Caco-2 (cell line): Measurements from ENCODE around the gene TAPBPL. TPM values are rescaled to one million over a fixed set of nuclear protein-coding genes. Genes with fewer than 3 reads are reported as not detected.

Experiments used
- BruUV-seq: library from RNA; stranded (reverse); fragments of 400-500 nt; replicated peaks from 2 replicates; lab custom pipeline; 2021; lab: Mats Ljungman, UMichigan
- CTCF ChIA-PET: fragments of 300-600 bp; sonication (Branson Sonifier 250); formaldehyde crosslinking; loops from one replicate; lab custom pipeline; 2022; ENCODE audit warnings: antibody characterized with exemption; lab: Charles Lee
- POLR2A ChIA-PET: fragments of 300-600 bp; sonication (Branson Sonifier 250); formaldehyde crosslinking; loops from one replicate; lab custom pipeline; 2022; ENCODE audit warnings: antibody characterized with exemption; lab: Charles Lee
- DNase-seq, 2 experiments: peaks; one replicate each; pipeline versions ENCODE4 v3.0.0 to v3.0.0-alpha.2; 2020 to 2022
- H3K27me3 ChIP-seq: replicated peaks from 2 replicates; pipeline ENCODE4 v1.6.0; 2011; ENCODE audit warnings: low read length; ENCODE audit not compliant: control insufficient read depth, insufficient read depth
- H3K36me3 ChIP-seq: 2 replicates; pipeline ENCODE4 v1.5.1; 2011; ENCODE audit warnings: low read length; ENCODE audit not compliant: control insufficient read depth, insufficient read depth
- H3K4me1 ChIP-seq: fragments of 250-450 bp; sonication (Bioruptor Pico); 2 replicates; pipeline ENCODE4 v1.5.1; 2020; ENCODE audit warnings: mild to moderate bottlenecking
- H3K4me3 ChIP-seq: 2 replicates; pipeline ENCODE4 v1.5.1; 2011; ENCODE audit warnings: low read depth, mild to moderate bottlenecking, control low read depth, low read length
- H3K9me3 ChIP-seq: fragments of 250-450 bp; sonication (Bioruptor Pico); 2 replicates; pipeline ENCODE4 v1.5.1; 2020; ENCODE audit warnings: mild to moderate bottlenecking, moderate library complexity
- H3K27ac Mint-ChIP-seq: one replicate; pipeline ENCODE4 v1.8.0; 2022; ENCODE audit warnings: mixed read lengths; ENCODE audit not compliant: unreplicated experiment
- H3K27me3 Mint-ChIP-seq: one replicate; pipeline ENCODE4 v1.8.0; 2022; ENCODE audit warnings: mixed read lengths; ENCODE audit not compliant: insufficient read depth, unreplicated experiment
- H3K36me3 Mint-ChIP-seq: one replicate; pipeline ENCODE4 v1.8.0; 2022; ENCODE audit warnings: mild to moderate bottlenecking, mixed read lengths; ENCODE audit not compliant: insufficient read depth, unreplicated experiment
- H3K4me1 Mint-ChIP-seq: one replicate; pipeline ENCODE4 v1.8.0; 2022; ENCODE audit warnings: low read depth, mixed read lengths; ENCODE audit not compliant: unreplicated experiment
- H3K4me3 Mint-ChIP-seq: one replicate; pipeline ENCODE4 v1.8.0; 2022; ENCODE audit warnings: mild to moderate bottlenecking, moderate library complexity, mixed read lengths; ENCODE audit not compliant: unreplicated experiment
- H3K9me3 Mint-ChIP-seq: one replicate; pipeline ENCODE4 v1.8.0; 2022; ENCODE audit warnings: mixed read lengths; ENCODE audit not compliant: unreplicated experiment
- intact Hi-C: fragments of 100-400 bp; cut with micrococcal nuclease; formaldehyde crosslinking; loops from one replicate; pipeline ENCODE4 v1.10.0; 2022; ENCODE audit not compliant: unreplicated experiment
- total RNA-seq: library from RNA; stranded (reverse); gene quantifications from 2 replicates; pipeline ENCODE4 v1.2.3, GENCODE V29; 2022
- TF ChIP-seq, protein P1 (sequence below), 2 experiments: fragments of 200-600 bp in 1 of 2; IDR thresholded peaks; 1 replicate in 1 of 2; 2 replicates in 1 of 2; pipeline versions ENCODE4 v1.5.1 to v1.8.0; 2011 to 2022; ENCODE audit warnings: antibody characterized with exemption in 1 of 2, control low read depth in 1 of 2, inconsistent platforms in 1 of 2, low read depth in 1 of 2, low read length in 1 of 2, mild to moderate bottlenecking in 1 of 2, moderate library complexity in 1 of 2; ENCODE audit not compliant: insufficient read depth in 1 of 2, severe bottlenecking in 1 of 2, unreplicated experiment in 1 of 2

Gene TAPBPL
- total RNA-seq, 1 experiment from 2014 or later = 9.7 TPM

DNA sequence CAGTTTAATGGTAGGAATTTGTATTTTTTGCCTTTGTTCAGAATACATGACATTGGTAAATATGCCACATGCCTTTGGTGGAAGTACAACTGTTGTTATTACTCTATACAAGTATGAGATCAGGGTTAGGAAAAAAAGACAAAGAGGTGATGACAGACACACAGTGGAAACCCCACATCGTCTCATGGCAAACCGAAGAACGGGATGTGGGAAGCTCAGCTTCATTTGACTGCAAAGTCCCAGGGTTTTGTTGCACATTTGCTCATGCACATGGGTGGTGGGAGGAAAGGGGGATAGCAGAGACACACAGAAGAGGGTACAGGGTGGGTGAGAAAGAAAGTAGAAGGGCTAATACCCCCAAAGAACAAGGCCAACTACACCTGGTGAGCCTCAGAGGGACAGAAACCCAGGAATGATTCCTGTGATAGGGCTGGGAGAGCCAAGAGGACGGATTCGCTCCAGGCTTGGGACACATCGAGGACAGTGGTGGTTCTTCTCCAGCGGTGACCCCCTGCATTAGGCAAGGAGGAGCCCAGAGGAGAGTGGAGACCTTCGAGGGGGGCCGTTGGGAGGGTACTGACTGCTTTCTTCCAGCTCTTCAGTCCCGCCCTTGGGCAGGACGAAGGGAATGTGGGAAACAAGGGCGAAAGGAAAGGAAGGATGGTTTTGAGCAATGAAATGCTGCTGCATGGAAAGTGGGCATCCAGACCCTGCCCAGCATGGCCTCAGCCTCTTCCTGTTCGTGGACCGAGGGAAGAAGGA, 10.6 kb downstream of the TAPBPL start:
- Histone ChIP-seq H3K36me3 (peaks cover 3% of the 10 kb centered on the region; the same call in 1 of the 2 replicates), H3K9me3 (no peaks in the 10 kb centered on the region), H3K27me3 (no peaks in the 10 kb centered on the region), H3K4me3 (no peak overlapping the region), H3K4me1 (no peaks in the 10 kb centered on the region)
- Mint-ChIP-seq H3K4me3 (no peak overlapping the region), H3K27ac (no peak overlapping the region), H3K36me3 (peaks cover 10% of the 10 kb centered on the region), H3K27me3 (no peaks in the 10 kb centered on the region), H3K9me3 (no peaks in the 10 kb centered on the region), H3K4me1 (no peaks in the 10 kb centered on the region)
- peak in 1 of 2 experiments; percentile 23 for DNase-seq
- TF ChIP-seq, protein P1, sequence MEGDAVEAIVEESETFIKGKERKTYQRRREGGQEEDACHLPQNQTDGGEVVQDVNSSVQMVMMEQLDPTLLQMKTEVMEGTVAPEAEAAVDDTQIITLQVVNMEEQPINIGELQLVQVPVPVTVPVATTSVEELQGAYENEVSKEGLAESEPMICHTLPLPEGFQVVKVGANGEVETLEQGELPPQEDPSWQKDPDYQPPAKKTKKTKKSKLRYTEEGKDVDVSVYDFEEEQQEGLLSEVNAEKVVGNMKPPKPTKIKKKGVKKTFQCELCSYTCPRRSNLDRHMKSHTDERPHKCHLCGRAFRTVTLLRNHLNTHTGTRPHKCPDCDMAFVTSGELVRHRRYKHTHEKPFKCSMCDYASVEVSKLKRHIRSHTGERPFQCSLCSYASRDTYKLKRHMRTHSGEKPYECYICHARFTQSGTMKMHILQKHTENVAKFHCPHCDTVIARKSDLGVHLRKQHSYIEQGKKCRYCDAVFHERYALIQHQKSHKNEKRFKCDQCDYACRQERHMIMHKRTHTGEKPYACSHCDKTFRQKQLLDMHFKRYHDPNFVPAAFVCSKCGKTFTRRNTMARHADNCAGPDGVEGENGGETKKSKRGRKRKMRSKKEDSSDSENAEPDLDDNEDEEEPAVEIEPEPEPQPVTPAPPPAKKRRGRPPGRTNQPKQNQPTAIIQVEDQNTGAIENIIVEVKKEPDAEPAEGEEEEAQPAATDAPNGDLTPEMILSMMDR (IDR thresholded peaks at IDR 0.05; ENCODE audit: insufficient read depth in 1 of 2, low read depth in 1 of 2, low read length in 1 of 2, severe bottlenecking in 1 of 2, unreplicated experiment in 1 of 2) = no peak
- no TSS peak for BruUV-seq
- POLR2A ChIA-PET = interaction anchor here (0.9 kb wide), 1 partner anchor 11 kb away, joined by 3 read pairs; no protein-coding TSS in a partner anchor
- intact Hi-C loops = no loop called here
- CTCF ChIA-PET = interaction anchor here (3.9 kb wide), 1 partner anchor 38 kb away, joined by 45 read pairs; no protein-coding TSS in a partner anchor

DNA sequence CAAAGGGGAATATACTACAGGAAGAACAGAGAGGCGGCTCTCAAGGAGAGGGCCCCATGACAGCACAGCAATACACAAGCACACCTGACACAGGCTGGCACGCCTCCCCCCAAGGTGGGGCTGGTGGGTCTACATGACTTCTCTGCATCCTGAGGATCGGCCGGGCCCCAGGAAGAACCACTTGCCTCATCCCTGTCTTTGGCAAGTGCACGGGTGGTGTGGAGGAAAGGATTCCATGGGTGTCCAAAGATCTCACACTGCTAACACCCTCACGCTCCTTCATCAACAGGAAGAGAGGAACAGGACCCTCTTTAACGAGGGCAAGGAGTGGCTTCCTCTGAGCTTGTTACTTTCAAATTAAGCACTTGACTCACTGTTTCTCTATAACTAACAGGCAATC, 11.4 kb downstream of the TAPBPL start:
- H3K4me1 Mint-ChIP-seq = no peaks in the 10 kb centered on the region
- no peaks in the 10 kb centered on the region for H3K9me3 Mint-ChIP-seq
- peak in 1 of 2 experiments; percentile 29 for DNase-seq
- H3K4me3 ChIP-seq = no peak overlapping the region
- H3K36me3 Mint-ChIP-seq = peaks cover 10% of the 10 kb centered on the region
- TF ChIP-seq, protein P1 (IDR thresholded peaks at IDR 0.05; ENCODE audit: insufficient read depth in 1 of 2, low read depth in 1 of 2, low read length in 1 of 2, severe bottlenecking in 1 of 2, unreplicated experiment in 1 of 2) = no peak
- peaks cover 3% of the 10 kb centered on the region; the same call in 1 of the 2 replicates for H3K36me3 ChIP-seq
- CTCF ChIA-PET = interaction anchor here (0.9 to 3.9 kb wide), 2 partner anchors 39 to 75 kb away, joined by 3 to 45 read pairs; no protein-coding TSS in a partner anchor
- H3K27me3 Mint-ChIP-seq = no peaks in the 10 kb centered on the region
- intact Hi-C loops = no loop called here
- no peaks in the 10 kb centered on the region for H3K4me1 ChIP-seq
- no peaks in the 10 kb centered on the region for H3K27me3 ChIP-seq
- no peak overlapping the region for H3K27ac Mint-ChIP-seq
- no peaks in the 10 kb centered on the region for H3K9me3 ChIP-seq
- no TSS peak for BruUV-seq
- POLR2A ChIA-PET = interaction anchor here (0.5 kb wide), 1 partner anchor 71 kb away, joined by 8 read pairs; no protein-coding TSS in a partner anchor
- no peak overlapping the region for H3K4me3 Mint-ChIP-seq

DNA sequence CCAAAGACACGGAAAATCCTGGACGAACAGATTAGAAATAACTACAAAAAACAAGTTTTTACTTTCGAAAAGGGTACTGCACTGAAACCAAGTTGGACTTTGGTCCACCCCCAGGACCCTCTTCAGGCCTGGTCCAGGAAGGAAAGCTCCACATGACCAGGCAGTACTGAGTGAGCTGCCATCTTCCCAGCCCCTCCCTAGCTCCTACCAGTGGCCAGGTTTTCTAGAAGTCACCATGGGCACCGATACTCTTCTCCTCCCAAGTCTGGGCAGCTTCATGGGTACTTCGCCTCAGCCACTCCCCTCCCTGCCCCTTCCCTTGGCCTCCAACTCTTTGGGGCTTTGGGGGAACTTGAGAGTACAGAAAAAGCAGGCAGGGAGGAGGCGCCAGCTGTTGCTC, 12.0 kb downstream of the TAPBPL start:
- peaks cover 4% of the 10 kb centered on the region for H3K36me3 Mint-ChIP-seq
- no peaks in the 10 kb centered on the region for H3K9me3 ChIP-seq
- no peaks in the 10 kb centered on the region for H3K4me1 ChIP-seq
- BruUV-seq = no TSS peak
- H3K4me3 Mint-ChIP-seq = no peak overlapping the region
- intact Hi-C loops = no loop called here
- CTCF ChIA-PET = interaction anchor here (0.9 to 3.9 kb wide), 2 partner anchors 40 to 74 kb away, joined by 3 to 45 read pairs; no protein-coding TSS in a partner anchor
- no peak overlapping the region for H3K4me3 ChIP-seq
- POLR2A ChIA-PET = no interaction called here
- peak in 1 of 2 experiments; percentile 31 for DNase-seq
- H3K36me3 ChIP-seq = peaks cover 3% of the 10 kb centered on the region; the same call in 1 of the 2 replicates
- no peaks in the 10 kb centered on the region for H3K9me3 Mint-ChIP-seq
- no peaks in the 10 kb centered on the region for H3K27me3 ChIP-seq
- TF ChIP-seq, protein P1 (IDR thresholded peaks at IDR 0.05; ENCODE audit: insufficient read depth in 1 of 2, low read depth in 1 of 2, low read length in 1 of 2, severe bottlenecking in 1 of 2, unreplicated experiment in 1 of 2) = no peak
- no peaks in the 10 kb centered on the region for H3K4me1 Mint-ChIP-seq
- no peak overlapping the region for H3K27ac Mint-ChIP-seq
- H3K27me3 Mint-ChIP-seq = no peaks in the 10 kb centered on the region
